ENCODE results near the gene TH.

- TF ChIP-seq FOXK2 (IDR thresholded peaks at IDR 0.05) (no peak), FOXM1 (IDR thresholded peaks at IDR 0.05; ENCODE audit: borderline replicate concordance) (no peak)
Observed at GRCh38 chr11:2136952-2137201, 34.7 kb downstream of the TH start.

Measured in HEK293T (cell line).